Stimulated activated CD8-positive, alpha-beta memory T cell treated with anti-CD3 and anti-CD28 coated beads, Interleukin-12 subunit alpha, Interleukin-12 subunit beta, amount 100 ng/mL, for 1 hour (primary cell): ENCODE measurements around the gene GSX2.

Source experiments
- DNase-seq: peaks from one replicate; pipeline ENCODE4 v3.0.0-alpha.2; 2020; ENCODE audit warnings: low read depth

GSX2 gene

GRCh38 chr4:54077812-54078211 lies 22.2 kb upstream of the GSX2 start:
- no peak for DNase-seq

GRCh38 chr4:54082168-54082567 lies 17.8 kb upstream of the GSX2 start:
- no peak for DNase-seq

GRCh38 chr4:54085284-54085683 lies 14.7 kb upstream of the GSX2 start:
- DNase-seq, result no peak

DNA sequence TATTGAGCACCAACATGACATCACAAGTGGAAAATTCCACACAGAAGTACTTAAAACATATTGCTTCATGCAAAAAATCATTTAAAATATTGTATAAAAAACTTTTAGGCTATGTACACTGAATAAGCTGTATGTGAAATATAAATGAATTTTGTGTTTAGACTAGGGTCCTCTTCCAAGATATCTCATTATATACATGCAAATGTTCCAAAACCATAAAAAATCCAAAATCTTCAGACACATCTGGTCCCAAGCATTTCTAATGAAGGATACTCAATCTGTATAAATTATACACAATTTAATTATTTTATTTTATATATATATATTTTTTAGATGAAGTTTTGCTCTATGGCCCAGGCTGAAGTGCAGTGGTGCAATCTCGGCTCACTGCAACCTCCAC lies 10.1 kb upstream of the GSX2 start:
- DNase-seq, result no peak

DNA sequence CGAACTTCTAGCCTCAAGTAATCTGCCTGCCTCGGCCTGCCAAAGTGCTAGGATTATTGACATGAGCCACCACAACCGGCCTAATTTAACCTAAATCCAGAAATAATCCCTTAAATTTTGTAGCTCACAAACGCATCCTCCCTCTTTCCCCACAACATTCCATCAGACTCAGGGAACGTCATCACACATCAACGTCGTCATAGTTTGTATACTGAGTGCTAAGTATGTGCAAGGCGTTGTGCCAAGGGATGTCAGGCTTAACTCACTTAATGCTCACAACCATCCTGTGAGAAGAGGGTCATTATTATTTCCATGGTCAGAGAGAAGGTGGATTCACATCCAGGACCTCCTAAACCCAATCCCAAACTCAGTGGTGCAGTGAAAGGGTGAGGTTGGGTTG lies 9.6 kb upstream of the GSX2 start:
- DNase-seq, result no peak

GRCh38 chr4:54090804-54091623 lies 8.9 kb upstream of the GSX2 start:
- no peak for DNase-seq

DNA sequence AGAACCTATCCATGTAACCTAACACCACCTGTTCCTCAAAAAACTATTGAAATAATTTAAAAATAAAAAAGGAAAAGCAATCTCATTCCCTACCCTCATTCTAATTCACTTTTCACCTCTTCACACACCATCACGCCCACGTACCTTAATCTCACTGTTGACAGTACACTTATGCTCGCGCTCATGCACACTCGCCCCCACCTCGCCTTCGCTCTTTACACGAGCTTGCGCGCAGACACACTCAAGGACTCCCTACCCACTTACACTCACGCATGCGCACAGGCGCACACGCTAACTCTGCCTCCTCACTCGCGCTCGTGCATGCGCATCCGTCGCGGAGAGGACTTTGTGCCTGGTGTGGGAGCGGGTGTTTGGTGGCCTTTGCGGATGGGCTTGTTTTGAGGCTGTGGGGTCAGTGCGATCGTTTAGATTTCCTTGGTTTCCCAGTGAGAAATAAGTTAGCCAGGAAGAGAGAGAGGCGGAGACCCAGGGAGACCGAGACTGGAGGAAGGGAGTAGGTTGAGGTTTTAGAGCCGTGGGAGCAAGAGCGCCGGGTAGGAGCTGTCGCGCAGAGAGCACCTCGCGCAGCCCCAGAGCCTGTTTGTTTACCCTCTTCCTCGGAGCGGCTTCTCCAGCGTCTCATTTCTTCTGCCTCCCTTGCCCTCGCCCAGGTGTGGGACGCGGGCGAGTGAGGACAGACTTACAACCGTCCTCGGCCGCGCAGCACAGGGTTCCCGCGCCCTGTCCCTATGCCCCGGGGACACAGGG lies 8.1 kb upstream of the GSX2 start:
- peak; percentile 71 for DNase-seq

DNA sequence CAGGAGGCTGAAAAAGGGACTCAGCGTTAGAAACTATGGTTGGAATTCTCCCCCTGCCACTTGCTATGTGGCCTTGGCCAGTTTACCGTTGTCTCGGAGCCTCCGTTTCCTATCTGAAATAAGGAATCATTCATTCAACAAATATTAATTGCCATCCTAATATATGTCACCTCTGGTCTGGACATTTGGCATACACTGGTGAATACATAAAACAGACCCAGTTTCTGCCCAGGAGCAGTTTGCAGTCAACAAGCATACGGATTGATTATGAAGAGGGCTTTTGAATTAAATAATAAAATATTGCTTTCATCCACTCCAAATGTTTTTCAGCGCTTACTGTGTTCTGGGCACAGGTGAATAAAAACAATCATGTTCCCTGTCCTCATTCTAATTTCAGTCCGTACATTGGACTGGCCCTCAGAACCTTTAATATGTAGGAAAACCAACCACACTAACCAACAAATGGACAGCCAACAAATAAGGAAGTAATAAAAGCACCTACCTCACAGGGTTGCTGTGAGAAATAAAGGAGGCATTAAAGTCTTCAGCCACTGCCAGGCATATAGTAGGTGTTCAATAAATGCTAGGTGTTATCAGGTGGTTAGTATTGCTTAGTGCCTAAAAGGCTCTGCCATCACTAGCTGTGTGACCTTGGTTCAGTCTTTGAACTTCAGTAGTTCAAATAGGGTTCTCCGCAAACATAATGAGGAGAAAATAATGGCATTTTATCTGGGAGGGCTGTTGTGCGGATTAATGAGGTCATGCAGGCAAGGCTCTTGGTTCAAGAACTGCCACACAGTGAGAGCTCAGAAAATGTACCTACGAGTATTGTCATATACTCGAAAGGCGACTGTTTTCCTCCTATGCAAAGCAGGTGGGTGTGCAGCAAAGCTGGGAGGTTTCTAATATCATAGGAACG lies 7.3 kb upstream of the GSX2 start:
- DNase-seq, result no peak

GRCh38 chr4:54093324-54094240 lies 6.4 kb upstream of the GSX2 start:
- no peak for DNase-seq

DNA sequence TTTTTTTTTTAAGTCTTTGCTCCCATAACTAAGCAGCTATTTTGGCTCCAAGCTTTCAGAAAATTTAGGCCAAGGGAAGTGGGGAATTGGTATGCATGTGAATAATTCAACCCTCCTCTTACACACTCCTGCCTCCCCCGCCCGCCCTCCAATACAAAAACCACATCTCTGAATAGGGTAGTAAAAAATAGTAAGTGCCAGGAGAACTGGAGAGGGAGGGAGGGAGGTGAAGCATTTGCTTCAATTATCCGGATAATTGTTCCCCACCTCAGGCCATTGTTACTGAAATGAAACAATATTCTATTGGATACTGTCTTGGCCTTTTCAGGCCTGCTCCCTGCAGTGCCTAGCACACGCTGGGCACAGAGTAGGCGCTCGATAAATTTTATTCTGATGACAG lies 5.5 kb upstream of the GSX2 start:
- DNase-seq, result no peak

DNA sequence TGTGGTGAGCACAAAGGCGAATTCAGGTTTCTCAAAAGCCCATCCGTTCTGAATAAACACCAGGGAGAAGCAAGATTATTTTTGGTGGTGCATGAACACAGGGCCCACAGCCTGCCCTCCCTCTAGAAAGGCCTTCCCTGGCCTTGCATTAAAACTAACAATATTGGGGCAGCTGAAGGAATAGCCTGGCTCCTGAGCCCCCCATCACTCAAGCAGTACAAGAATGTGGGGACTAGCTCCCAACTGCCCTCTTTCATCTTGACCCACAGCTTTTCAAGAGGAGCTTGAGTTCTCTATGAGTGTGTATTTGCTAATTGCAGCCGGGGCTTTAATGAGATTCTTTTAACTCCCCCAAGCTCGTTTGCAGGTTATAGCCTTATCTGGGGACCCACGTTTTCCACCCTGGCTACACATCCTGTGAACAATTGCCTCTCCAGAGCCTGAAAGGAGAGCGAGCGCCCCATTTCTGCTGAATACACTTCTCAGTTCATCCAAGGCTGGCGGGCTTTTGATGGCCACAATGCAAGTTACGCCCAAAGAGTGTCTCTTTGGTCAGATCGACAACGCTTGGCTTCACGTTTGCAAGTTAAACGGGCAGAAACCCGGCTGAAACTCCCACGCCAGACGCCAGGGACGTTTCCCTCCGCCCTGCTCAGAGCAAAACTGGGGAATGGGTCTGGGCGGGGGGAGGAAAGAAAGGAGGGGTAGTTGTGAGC lies 4.7 kb upstream of the GSX2 start:
- no peak for DNase-seq

GRCh38 chr4:54096295-54096962 lies 3.5 kb upstream of the GSX2 start:
- no peak for DNase-seq

GRCh38 chr4:54097152-54097551 lies 2.8 kb upstream of the GSX2 start:
- DNase-seq, result no peak

DNA sequence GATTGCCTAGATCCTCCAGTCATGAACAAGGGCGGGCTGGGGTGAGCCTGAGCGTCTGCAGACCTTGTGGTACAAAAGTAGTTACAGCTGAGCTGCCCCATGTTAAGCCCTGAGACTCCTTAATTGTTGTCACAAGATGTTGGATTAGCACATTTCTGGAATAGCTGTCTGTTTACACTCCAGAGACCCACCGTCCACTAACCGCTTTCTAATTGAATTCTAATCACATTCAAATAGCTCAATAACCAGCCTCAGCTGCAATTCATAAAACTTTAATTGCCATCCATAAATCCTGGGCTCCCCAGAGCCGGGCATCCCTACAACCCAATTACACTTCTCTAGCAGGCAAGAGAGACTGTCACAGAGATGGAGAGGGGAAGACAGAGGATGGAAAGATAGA lies 1.6 kb upstream of the GSX2 start:
- DNase-seq, result no peak

- DNase-seq, result no peak
Measured at GRCh38 chr4:54099287-54099747, 646 bp upstream of the GSX2 start.

DNA sequence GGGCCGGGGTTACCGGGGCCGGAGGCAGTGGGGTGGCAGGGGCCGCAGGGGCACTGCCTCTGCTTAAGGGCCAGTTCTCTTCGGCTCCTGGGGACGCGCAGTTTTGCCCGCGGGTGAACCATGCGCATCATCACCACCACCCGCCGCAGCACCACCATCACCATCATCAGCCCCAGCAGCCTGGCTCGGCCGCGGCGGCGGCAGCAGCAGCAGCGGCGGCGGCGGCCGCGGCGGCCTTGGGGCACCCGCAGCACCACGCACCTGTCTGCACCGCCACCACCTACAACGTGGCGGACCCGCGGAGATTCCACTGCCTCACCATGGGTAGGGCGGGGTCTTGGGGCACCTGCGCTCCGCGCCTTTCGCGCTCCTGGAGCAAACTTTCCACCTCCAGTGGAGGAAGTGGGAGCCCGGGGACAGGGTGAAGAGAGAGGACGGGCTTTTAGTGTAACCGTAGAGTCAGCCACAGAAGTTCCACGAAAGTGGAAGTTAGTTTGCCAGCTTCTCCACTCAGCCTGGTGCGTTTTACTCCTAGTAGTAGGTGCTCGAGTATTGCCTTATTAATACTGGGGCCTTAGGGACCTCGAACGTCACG lies 729 bp downstream of the GSX2 start:
- DNase-seq, result no peak

GRCh38 chr4:54101190-54102041 lies 1.5 kb downstream of the GSX2 start:
- DNase-seq, result no peak

DNA sequence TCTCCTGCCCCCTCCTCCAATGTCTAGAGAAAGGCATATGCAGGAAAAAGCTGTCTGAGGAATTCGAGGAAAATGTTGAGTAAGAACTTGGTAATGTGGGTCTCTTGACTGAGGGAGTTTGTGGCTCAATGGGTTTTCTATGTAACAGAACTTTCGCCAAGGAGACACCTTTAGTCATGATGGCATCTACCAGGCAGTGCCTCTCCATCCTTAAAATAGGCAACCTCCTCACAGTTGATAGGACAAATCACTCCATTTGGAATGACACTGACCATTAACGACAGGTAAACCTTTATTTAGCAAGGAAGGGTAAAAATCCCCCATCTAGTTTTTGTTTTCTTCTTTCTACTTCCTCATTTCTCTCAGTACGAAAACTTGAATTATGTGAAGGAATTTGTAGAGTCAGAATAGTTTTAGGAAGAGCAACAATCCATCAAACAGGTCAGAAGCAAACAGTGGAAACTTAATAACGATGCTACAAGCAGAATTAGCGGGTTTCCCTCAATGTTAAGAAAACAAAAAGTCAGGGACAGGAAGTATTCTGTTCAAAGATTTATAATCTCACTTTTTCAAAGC lies 2.7 kb downstream of the GSX2 start:
- no peak for DNase-seq
